GM21717 (cell line): ENCODE data around the gene AKAP13.

Experiments
- ATAC-seq: cut with Tn5 transposase; IDR thresholded peaks from one replicate; pipeline ENCODE4 v1.9.1; 2021; ENCODE audit warnings: mild to moderate bottlenecking, moderate library complexity; ENCODE audit not compliant: unreplicated experiment

Gene AKAP13

GRCh38 chr15:85692321-85692720, 311.9 kb downstream of the AKAP13 start:
- ATAC-seq, result no peak

- peak; percentile 42 for ATAC-seq
Measured at GRCh38 chr15:85692873-85693272, 312.5 kb downstream of the AKAP13 start.

- peak; percentile 11 for ATAC-seq
Measured at GRCh38 chr15:85693277-85693676, 312.9 kb downstream of the AKAP13 start.

GRCh38 chr15:85694091-85694490, 313.7 kb downstream of the AKAP13 start:
- no peak for ATAC-seq

- no peak for ATAC-seq
Measured at GRCh38 chr15:85700767-85701166, 320.4 kb downstream of the AKAP13 start.

- ATAC-seq, result no peak
Measured at GRCh38 chr15:85702321-85703101, 322.1 kb downstream of the AKAP13 start.

- no peak for ATAC-seq
Measured at GRCh38 chr15:85704066-85704465, 323.7 kb downstream of the AKAP13 start.

- no peak for ATAC-seq
Measured at GRCh38 chr15:85704720-85705429, 324.5 kb downstream of the AKAP13 start.

GRCh38 chr15:85706779-85707518, 326.5 kb downstream of the AKAP13 start:
- peak; percentile 27 for ATAC-seq

- peak; percentile 22 for ATAC-seq
Measured at GRCh38 chr15:85707519-85708338, 327.3 kb downstream of the AKAP13 start.

- ATAC-seq, result no peak
Measured at GRCh38 chr15:85708402-85708941, 328.1 kb downstream of the AKAP13 start.

- no peak for ATAC-seq
Measured at GRCh38 chr15:85709250-85709649, 328.8 kb downstream of the AKAP13 start.

- ATAC-seq, result peak; percentile 49
Measured at GRCh38 chr15:85710340-85710842, 330.0 kb downstream of the AKAP13 start.

- no peak for ATAC-seq
Measured at GRCh38 chr15:85711580-85712192, 331.3 kb downstream of the AKAP13 start.

- ATAC-seq, result no peak
Measured at GRCh38 chr15:85716261-85716660, 335.9 kb downstream of the AKAP13 start.

GRCh38 chr15:85717212-85717611, 336.8 kb downstream of the AKAP13 start:
- no peak for ATAC-seq

GRCh38 chr15:85718271-85718971, 338.0 kb downstream of the AKAP13 start:
- peak; percentile 69 for ATAC-seq

GRCh38 chr15:85718981-85719380, 338.6 kb downstream of the AKAP13 start:
- ATAC-seq, result no peak
